ENCODE data around the gene RBMS1.

The RBMS1 gene

DNA sequence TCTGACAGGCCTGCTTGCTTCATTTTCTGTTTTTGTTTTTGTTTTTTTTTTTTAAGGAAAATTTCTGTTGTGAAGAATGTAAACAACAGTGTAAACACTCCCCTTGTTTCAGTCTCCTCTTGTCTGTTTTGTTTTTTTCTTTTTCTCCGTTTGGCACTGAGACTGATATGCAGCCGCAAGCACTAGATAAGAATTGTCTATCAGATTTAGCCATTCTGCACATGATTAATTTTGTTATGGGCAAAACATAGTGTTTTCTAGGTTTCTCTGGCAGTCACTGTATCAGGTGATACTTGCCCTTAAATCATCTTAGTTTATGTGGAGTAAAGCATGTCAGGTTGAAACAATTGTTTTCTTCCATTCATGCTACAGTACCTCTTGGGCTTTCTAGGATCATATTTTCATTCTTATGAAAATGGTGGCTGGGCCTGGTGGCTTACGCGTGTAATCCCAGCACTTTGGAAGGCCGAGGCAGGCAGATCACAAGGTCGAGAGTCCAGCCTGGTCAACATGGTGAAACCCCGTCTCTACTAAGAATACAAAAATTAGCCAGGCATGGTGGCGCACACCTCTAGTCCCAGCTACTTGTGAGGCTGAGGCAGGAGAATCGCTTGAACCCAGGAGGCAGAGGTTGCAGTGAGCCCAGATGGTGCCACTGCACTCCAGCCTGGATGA is 12.9 kb upstream of the RBMS1 start:
- DNase-seq (ENCODE audit: extremely low spot score) = no peak
- ChIA-PET CTCF (no interaction called here), POLR2A (no interaction called here)
- TF ChIP-seq, protein P1, sequence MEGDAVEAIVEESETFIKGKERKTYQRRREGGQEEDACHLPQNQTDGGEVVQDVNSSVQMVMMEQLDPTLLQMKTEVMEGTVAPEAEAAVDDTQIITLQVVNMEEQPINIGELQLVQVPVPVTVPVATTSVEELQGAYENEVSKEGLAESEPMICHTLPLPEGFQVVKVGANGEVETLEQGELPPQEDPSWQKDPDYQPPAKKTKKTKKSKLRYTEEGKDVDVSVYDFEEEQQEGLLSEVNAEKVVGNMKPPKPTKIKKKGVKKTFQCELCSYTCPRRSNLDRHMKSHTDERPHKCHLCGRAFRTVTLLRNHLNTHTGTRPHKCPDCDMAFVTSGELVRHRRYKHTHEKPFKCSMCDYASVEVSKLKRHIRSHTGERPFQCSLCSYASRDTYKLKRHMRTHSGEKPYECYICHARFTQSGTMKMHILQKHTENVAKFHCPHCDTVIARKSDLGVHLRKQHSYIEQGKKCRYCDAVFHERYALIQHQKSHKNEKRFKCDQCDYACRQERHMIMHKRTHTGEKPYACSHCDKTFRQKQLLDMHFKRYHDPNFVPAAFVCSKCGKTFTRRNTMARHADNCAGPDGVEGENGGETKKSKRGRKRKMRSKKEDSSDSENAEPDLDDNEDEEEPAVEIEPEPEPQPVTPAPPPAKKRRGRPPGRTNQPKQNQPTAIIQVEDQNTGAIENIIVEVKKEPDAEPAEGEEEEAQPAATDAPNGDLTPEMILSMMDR (IDR thresholded peaks at IDR 0.05; ENCODE audit: control extremely low read depth, extremely low read depth, low read depth, missing control alignments) = no peak

DNA sequence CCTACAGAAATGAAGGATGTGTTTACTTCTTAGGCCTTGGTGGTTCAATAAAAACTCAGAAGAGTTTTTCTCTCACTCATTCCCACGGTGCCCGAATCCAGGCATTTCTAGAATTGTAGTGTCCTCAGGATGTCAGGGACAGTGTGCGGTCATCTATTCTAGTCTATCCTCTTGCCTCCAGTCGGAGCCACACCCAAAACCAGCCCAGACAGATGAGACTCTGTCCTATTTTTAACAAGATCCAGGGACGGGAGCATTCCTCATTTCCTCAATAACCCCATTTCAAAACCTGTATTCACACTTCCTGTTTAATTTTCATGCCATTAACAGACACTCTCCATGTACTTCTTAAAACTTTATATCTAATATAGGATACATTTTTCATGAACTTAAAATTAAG is 11.6 kb upstream of the RBMS1 start:
- TF ChIP-seq, protein P1 (IDR thresholded peaks at IDR 0.05; ENCODE audit: control extremely low read depth, extremely low read depth, low read depth, missing control alignments) = no peak
- ChIA-PET POLR2A (no interaction called here), CTCF (no interaction called here)
- DNase-seq (ENCODE audit: extremely low spot score) = no peak

DNA sequence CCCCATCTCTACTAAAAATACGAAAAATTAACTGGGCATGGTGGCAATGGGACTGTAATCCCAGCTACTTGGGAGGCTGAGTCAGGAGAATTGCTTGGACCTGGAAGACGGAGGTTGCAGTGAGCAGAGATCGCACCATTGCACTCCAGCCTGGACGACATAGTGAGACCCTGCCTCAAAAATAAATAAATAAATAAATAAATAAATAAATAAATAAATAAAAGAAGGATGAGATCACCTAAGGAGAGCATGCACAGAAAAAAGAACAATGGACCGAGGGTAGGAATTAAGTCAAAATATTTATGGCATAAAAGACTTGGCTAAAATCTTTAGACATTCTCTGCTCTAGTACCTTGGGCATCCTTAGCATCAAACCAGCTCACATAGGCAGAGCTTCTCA is 8.9 kb upstream of the RBMS1 start:
- no peak for DNase-seq (ENCODE audit: extremely low spot score)
- TF ChIP-seq, protein P1 (IDR thresholded peaks at IDR 0.05; ENCODE audit: control extremely low read depth, extremely low read depth, low read depth, missing control alignments) = no peak
- ChIA-PET CTCF (interaction anchor here (1.2 kb wide), 1 partner anchor 8 kb away, joined by 4 read pairs; no protein-coding TSS in a partner anchor), POLR2A (no interaction called here)

DNA sequence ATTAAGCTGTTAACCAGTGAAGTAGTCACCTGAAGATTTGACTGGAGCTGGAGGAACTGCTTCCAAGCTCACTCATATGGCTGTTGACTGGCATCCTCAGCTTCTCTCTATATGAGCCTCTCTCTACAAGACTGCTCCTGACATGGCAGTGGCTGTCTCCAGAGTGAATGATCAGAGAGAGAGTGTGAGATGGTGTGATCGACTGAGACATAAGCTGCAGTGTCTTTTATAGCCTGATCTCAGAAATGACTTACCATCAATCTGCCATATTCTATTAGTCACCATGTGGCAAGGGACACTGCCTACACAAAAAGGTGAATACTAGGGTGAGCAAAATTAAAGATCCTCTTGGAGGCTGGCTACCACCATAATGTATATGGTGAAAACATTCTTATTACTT is 7.8 kb upstream of the RBMS1 start:
- ChIA-PET CTCF (interaction anchor here (0.7 to 1.4 kb wide), 2 partner anchors 9 to 11 kb away, joined by 3 to 6 read pairs; no protein-coding TSS in a partner anchor), POLR2A (no interaction called here)
- DNase-seq (ENCODE audit: extremely low spot score) = no peak
- TF ChIP-seq, protein P1 (IDR thresholded peaks at IDR 0.05; ENCODE audit: control extremely low read depth, extremely low read depth, low read depth, missing control alignments) = no peak

DNA sequence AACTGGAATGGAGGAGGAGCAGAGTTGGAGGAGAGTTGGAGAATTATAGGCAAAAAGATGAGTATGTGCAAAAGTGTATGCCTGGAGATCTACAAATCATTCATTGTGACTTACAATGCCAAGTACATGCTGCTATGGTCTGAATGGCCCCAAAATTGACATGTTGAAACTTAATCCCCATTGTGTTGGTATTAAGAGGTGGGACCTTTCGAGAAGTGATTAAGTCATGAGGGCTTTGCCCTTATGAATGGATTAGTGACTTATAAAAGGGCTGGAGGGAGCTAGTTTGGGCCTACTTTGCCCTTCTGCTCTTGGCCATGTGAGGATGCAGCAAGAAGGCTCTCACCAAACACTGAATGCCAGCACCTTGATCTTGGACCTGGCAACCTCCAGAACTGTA is 6.3 kb upstream of the RBMS1 start:
- ChIA-PET CTCF (no interaction called here), POLR2A (no interaction called here)
- TF ChIP-seq, protein P1 (IDR thresholded peaks at IDR 0.05; ENCODE audit: control extremely low read depth, extremely low read depth, low read depth, missing control alignments) = no peak
- no peak for DNase-seq (ENCODE audit: extremely low spot score)

DNA sequence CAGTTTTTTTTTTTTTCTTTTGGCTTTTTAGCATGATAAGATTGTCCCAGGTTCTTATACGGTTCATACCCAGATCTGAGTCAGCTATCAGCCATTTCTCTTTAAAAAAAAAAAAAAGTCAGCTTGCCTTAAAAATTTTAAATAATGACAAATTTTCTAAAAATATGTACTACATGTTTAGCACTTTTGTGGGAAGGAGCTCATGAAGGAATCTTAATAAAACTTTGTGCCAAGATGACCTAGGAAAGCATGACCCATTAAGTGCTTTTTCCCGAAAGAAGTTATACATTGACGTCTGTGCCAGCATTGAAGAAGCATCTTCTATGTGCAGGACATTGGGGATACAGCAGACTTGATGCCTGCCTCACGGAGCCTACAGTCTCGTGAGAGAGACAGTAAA is 4.5 kb upstream of the RBMS1 start:
- POLR2A ChIA-PET = no interaction called here
- CTCF ChIA-PET = no interaction called here
- TF ChIP-seq, protein P1 (IDR thresholded peaks at IDR 0.05; ENCODE audit: control extremely low read depth, extremely low read depth, low read depth, missing control alignments) = no peak
- DNase-seq (ENCODE audit: extremely low spot score) = no peak

Measured in GM10248 (cell line).